HG02623 (cell line): Measurements from ENCODE around the gene SMURF1.
"Not testable (repeated sequence)": the region's sequence is repeated elsewhere in the genome, so short reads cannot be mapped to it uniquely, and the experiment has no call there.

ENCODE experiments used
- ATAC-seq: cut with Tn5 transposase; IDR thresholded peaks from one replicate; pipeline ENCODE4 v1.9.1; 2021; ENCODE audit warnings: moderate library complexity; ENCODE audit not compliant: unreplicated experiment

SMURF1 gene

DNA sequence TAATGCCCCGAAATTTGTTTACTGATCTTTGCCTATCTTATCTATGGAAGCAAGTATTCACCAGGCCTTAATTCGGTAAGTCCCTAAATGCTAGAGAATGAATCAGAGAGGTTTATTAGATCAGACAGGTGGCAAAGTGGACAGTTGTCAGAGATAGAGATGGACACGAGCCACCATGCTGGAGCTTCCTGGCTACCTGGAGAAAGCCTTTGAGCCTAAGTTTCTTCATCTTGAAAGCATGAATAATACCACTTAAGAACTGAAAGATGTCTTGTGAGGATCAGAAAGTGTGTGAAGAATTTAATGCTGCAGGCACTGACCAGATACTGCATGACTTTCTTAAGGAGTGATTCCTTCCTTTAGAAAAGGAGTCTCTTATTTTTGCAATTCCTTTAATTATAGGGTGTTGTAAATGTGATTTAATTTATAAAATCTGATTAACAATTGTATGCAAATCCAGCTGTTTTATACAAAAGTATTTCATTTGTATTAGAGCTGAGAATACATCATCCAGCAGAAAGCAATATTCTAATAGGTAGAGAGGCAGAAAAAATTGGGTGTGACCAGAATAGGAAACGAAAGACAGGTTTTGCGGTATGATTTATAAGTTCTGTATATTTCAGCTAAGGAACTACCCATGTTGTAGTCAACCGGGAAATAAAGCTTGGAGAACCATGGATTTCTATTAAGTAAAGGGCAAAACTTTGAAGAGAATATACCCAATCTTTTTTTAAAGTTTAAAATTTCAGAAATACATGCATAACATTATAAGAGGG lies 82.7 kb downstream of the SMURF1 start:
- ATAC-seq: no peak

DNA sequence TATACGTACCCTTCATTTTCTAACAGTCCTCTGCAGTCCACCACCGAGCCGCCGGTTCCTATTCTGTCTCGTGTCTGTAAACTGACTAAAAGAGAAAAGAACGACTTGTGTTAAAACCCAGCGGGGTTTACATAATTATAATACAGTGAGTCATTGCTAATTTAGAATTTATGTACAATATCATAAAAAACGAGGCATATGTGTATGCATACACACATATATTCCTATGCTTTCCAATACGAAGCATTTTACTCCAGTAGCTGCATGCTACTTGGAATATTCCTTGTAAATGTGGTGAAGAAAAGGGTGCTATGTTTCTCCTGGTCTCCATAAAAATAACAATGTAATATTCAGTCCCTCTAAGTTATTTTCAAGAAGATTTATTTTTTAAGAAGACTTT lies 89.1 kb downstream of the SMURF1 start:
- ATAC-seq: no peak

GRCh38 chr7:99050971-99051370 lies 92.9 kb downstream of the SMURF1 start:
- no peak for ATAC-seq

- no peak for ATAC-seq
Observed at GRCh38 chr7:99047526-99048077, 96.3 kb downstream of the SMURF1 start.

DNA sequence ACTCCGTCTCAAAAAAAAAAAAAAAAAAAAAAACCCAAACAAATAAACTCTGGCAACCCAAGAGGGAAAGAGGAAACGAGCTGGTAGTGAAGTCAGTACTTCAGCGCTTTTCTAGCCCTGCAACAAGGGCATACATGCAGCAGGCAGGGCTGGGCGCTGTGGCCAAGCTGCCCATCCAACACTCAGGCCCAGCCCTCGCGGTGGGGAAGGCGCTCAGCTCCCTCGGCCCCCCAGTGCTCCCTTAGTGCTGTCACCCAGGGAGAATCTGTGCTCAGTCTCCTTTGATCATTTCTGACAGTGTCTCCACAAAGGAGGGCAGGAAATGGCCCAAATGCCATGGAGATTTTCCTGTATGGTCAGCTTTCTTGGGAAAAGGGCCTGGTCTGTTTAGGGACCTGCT lies 97.2 kb downstream of the SMURF1 start:
- no peak for ATAC-seq

DNA sequence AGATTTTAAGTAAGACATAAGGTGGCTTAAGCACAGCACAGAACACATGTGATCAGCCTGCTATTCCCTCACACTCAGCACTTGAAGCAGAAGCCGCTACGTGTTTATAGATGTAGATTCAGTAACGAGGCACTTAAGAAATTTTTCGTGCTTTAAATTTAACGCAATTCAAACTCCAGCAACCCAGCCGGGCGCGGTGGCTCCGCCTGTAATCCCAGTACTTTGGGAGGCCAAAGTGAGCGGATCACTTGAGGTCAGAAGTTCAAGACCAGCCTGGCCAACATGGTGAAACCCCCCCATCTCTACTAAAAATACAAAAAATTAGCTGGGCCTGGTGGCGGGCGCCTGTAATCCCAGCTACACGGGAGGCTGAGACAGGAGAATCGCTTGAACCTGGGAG lies 97.6 kb downstream of the SMURF1 start:
- not testable (repeated sequence) for ATAC-seq

- ATAC-seq: not testable (repeated sequence)
Observed at GRCh38 chr7:99044858-99045257, 99.0 kb downstream of the SMURF1 start.

GRCh38 chr7:99042957-99043356 lies 101.0 kb downstream of the SMURF1 start:
- no peak for ATAC-seq

GRCh38 chr7:99041526-99041925 lies 102.4 kb downstream of the SMURF1 start:
- ATAC-seq: no peak

GRCh38 chr7:99040104-99040958 lies 103.6 kb downstream of the SMURF1 start:
- no peak for ATAC-seq

GRCh38 chr7:99039384-99039891 lies 104.5 kb downstream of the SMURF1 start:
- ATAC-seq: no peak

GRCh38 chr7:99038086-99038855 lies 105.6 kb downstream of the SMURF1 start:
- ATAC-seq: no peak

DNA sequence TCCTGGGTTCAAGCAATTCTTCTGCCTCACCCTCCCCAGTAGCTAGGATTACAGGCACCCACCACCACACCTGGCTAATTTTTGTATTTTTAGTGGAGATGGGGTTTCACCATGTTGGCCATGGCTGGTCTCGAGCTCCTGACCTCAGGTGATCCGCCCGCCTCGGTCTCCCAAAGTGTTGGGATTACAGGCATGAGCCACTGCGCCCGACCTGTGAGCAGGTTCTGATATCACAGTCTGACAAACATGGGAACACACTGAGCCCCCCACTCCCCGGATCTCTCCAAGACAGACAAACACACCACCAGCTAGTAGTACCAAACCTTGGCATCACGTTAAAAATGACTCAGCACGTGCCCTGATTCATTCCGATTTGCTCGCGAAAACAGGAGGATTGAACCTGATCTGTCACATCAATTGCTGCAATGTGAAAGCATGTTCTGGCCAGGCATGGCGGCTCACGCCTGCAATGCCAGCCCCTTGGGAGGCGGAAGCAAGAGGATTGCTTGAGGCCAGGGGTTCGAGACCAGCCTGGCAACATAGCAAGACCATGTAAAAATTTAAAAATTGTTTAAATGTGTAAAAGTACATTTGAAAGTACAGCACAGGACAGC lies 106.5 kb downstream of the SMURF1 start:
- no peak for ATAC-seq

- ATAC-seq: no peak
Observed at GRCh38 chr7:99036546-99037111, 107.3 kb downstream of the SMURF1 start.

DNA sequence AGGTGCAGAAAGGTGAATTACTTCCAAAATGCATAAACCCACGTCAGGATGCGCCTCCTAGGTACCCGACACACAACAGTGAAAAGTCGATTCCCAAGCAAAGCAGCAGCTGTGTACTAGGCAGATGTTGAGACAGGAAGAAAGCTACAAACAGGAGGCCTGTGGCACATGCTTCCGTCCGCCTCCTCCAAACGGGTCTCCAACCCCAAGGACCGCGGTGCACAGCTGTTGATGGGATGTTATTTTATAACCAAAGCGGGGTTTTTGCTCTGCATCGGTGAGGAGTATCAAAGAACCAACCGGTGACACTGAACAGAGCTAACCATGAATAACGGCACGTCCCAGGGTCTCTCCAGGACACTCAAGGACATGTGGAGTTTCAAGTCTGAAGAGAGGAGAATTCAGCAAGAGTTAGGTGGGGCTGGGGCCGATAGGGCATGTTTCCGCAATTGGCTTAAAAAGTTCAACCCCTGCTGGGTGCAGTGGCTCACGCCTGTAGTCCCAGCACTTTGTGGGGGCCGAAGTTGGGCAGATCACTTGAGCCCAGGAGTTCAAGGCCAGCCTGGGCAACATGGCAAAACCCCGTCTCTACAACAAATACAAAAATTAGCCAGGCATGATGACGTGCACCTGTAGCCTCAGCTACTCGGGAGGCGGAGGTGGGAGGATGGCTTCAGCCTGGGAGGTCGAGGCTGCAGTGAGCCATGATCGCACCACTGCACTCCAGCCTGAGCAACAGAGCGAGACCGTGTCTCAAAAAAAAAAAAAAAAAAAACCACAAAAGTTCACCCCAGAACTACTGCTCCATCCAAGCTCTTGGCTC lies 108.0 kb downstream of the SMURF1 start:
- ATAC-seq: no peak

DNA sequence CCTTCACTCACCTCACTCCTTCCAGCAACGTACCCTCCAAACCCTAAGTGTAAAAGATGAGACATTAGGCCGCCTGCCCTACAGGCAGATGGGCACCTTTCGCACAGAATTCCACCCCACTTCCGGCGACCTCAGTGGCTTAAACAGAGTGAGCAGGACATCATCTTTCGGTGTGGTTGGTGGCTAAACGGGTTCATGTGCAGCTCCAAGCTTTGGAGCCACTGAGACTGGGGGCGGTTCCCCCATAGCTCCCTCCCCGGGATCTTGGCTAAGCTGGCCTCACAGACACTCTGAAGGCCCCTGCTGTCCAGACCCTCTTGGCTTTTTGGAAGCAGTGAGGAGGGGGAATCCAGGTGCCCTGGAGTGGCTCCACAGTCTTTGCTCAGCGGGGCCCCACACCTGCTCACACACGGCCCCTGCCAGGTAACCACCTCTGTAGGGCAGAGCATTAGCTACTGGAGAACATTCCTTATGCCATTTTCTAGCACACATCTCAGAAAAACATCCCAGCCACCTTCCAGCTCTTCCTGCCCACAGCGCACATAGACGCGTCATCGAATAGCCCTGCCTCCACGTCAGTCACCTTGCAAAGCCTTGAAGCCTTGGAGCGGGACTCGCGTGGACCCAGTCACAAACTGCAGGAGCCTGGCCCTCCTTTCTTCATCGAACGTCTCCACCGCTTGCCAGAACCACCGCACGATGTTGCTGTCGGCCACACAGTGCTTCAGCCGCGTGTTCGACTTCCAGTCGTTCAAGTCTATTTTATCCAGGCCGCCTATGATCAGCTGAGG lies 108.8 kb downstream of the SMURF1 start:
- no peak for ATAC-seq

DNA sequence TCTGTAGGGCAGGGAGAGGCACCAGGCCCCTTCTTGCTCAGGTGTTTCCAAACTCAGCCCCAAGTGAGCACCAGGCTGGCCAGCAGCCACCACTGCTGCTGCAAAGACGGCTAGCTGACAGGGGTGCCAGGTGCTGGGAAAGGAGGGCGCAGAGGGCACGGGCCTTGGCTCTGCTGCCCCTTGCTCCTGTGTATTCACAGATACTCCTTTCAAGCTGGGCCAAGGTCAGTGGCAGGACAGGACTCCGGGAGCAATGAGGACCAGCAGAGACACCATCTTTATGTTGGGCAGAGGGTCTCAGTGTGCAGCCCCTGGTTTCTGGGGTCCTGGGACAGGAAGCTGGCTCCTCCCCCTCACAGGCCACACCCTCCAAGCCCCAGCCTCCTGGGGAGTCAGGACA lies 110.1 kb downstream of the SMURF1 start:
- no peak for ATAC-seq

GRCh38 chr7:99032928-99033327 lies 111.0 kb downstream of the SMURF1 start:
- ATAC-seq: no peak
